CD8-positive, alpha-beta memory T cell (primary cell): ENCODE data around the gene ZRSR2. TPM values are rescaled to one million over a fixed set of nuclear protein-coding genes. Genes with fewer than 3 reads are reported as not detected.
A peak's percentile ranks its signal among the peaks of the same experiment; 100 is the strongest.
"Not testable (repeated sequence)": the region's sequence is repeated elsewhere in the genome, so short reads cannot be mapped to it uniquely, and the experiment has no call there.

Experiments
- CTCF ChIA-PET: fragments of 350-600 bp; sonication (Branson Sonifier 250); formaldehyde crosslinking; loops from one replicate; lab custom pipeline; 2021; ENCODE audit warnings: antibody characterized with exemption; lab: Charles Lee
- POLR2A ChIA-PET: fragments of 350-600 bp; sonication (Branson Sonifier 250); formaldehyde crosslinking; loops from one replicate; lab custom pipeline; 2021; ENCODE audit warnings: antibody characterized with exemption; lab: Charles Lee
- DNase-seq, 5 donors: peaks; one replicate each; pipeline versions ENCODE4 v3.0.0 to v3.0.0-alpha.2; 2020 to 2022; ENCODE audit warnings: mixed read lengths in 1 of 5
- H3K27ac ChIP-seq: one replicate; pipeline ENCODE4 v1.7.0; 2013; ENCODE audit warnings: low read depth, mild to moderate bottlenecking, low read length, moderate library complexity
- H3K27me3 ChIP-seq: 2 replicates; pipeline ENCODE4 v1.7.0; 2013; ENCODE audit warnings: low read length, mild to moderate bottlenecking; ENCODE audit not compliant: insufficient read depth, poor library complexity, severe bottlenecking
- H3K36me3 ChIP-seq: 2 replicates; pipeline ENCODE4 v1.7.0; 2013; ENCODE audit warnings: mild to moderate bottlenecking, low read length, moderate library complexity; ENCODE audit not compliant: insufficient read depth
- H3K4me1 ChIP-seq: 2 replicates; pipeline ENCODE4 v1.7.0; 2013; ENCODE audit warnings: mild to moderate bottlenecking, low read length, moderate library complexity; ENCODE audit not compliant: insufficient read depth
- H3K4me3 ChIP-seq: 2 replicates; pipeline ENCODE4 v1.7.0; 2013; ENCODE audit warnings: mild to moderate bottlenecking, low read length
- H3K9me3 ChIP-seq: 2 replicates; pipeline ENCODE4 v1.7.0; 2013; ENCODE audit warnings: mild to moderate bottlenecking, low read length
- H3K27ac Mint-ChIP-seq, 8 donors: one replicate each; pipeline ENCODE4 v1.8.0; 2020 to 2021; ENCODE audit warnings: mixed read lengths in 8 of 8, mild to moderate bottlenecking in 6 of 8, inconsistent platforms in 3 of 8, moderate library complexity in 3 of 8
- H3K27me3 Mint-ChIP-seq, 2 donors: one replicate each; pipeline ENCODE4 v1.8.0; 2020 to 2021; ENCODE audit warnings: mixed read lengths in 2 of 2, mild to moderate bottlenecking in 1 of 2, moderate library complexity in 1 of 2
- H3K36me3 Mint-ChIP-seq, 3 donors: one replicate each; pipeline ENCODE4 v1.8.0; 2020 to 2021; ENCODE audit warnings: mixed read lengths in 3 of 3, inconsistent platforms in 1 of 3, mild to moderate bottlenecking in 1 of 3
- H3K4me1 Mint-ChIP-seq, 3 donors: one replicate each; pipeline ENCODE4 v1.8.0; 2020 to 2021; ENCODE audit warnings: mixed read lengths in 3 of 3, inconsistent platforms in 1 of 3, mild to moderate bottlenecking in 1 of 3
- H3K4me3 Mint-ChIP-seq, 7 donors: one replicate each; pipeline ENCODE4 v1.8.0; 2020 to 2021; ENCODE audit warnings: mixed read lengths in 7 of 7, mild to moderate bottlenecking in 6 of 7, moderate library complexity in 4 of 7, inconsistent platforms in 2 of 7
- H3K9me3 Mint-ChIP-seq, 5 donors: one replicate each; pipeline ENCODE4 v1.8.0; 2020 to 2022; ENCODE audit warnings: mixed read lengths in 5 of 5, mild to moderate bottlenecking in 3 of 5, moderate library complexity in 2 of 5, inconsistent platforms in 1 of 5
- polyA plus RNA-seq: library from polyadenylated mRNA; unstranded; fragments of 300-500 nt; fragmentation: Illumina TruSeq; gene quantifications from one replicate; pipeline ENCODE4 v1.2.3, GENCODE V29; 2021
- total RNA-seq, 2 experiments: library from RNA; stranded (reverse); gene quantifications; one replicate each; pipeline ENCODE4 v1.2.3, GENCODE V29; 2021

The ZRSR2 gene
- total RNA-seq (10 to 100 TPM; 12.0 to 12.4 TPM), polyA plus RNA-seq (36.8 TPM)

DNA sequence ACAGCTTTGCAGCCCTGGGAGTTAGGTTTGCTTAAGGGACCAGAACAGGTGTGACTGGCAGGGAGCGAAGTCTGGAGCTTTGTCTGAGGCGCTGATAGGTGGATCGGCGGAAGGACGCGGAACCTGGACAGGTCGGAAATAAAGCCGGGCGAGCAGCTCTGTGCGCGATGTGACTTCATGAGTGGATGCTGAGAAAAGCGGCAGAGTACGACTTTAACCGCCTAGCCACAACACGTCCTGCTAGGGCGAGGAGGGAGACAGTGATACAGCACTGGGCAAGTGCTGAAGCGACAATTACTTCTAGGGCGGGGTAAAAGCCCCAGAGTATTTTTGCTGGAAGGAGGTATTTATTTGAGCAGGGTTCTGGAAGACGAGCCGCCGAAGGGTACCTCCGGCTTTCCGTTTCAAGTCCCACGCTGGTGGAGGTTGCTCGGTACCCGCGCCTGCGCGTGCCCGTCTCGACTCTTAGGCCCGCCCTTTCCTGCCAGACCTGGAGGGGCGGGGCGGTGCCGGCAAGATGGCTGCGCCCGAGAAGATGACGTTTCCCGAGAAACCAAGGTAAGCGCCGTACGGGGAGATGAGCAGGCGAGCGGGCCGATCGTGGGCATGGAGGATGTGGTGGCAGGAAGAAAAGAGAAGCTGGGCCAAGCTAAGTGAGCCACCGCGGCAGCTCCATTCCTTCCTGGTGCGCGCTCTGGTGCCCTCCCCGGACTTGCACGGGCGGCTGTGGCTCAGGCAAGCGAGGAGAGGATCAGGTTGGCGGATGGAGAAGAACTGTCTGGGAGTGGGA lies at the start of gene ZRSR2:
TSS of gene ZRSR2 (plus strand) at position 506 of the 790 bp plus-strand sequence. CDS start at position 518, 12 bp downstream.
- Histone ChIP-seq H3K36me3 (peaks cover 5% of the 10 kb centered on the region), H3K27ac (peak within 1 kb of the TSS; percentile 94), H3K9me3 (no peaks in the 10 kb centered on the region), H3K4me3 (peak within 1 kb of the TSS; percentile 76), H3K27me3 (no peaks in the 10 kb centered on the region), H3K4me1 (peaks cover 10% of the 10 kb centered on the region)
- Mint-ChIP-seq H3K27ac (no peak within 1 kb of the TSS), H3K9me3 (no peaks in the 10 kb centered on the region), H3K4me3 (no peak within 1 kb of the TSS), H3K4me1 (peaks cover 23 to 32% (median 27%) of the 10 kb centered on the region in 3 donors), H3K36me3 (peaks cover 0 to 26% (median 9%) of the 10 kb centered on the region in 3 donors), H3K27me3 (no peaks in the 10 kb centered on the region)
- peak; percentile 78 to 94 (median 91) for DNase-seq
- ChIA-PET POLR2A (interaction anchor here (0.9 to 2.2 kb wide), 5 partner anchors 8 to 115 kb away, joined by 3 to 12 read pairs (median 5); partner anchors contain the start of genes AP1S2 and CA5B), CTCF (interaction anchor here (1.1 to 2.2 kb wide), 7 partner anchors 26 to 115 kb away, joined by 3 to 7 read pairs (median 3); partner anchors contain the start of gene CA5B)

- no peak for DNase-seq
- Histone ChIP-seq H3K4me3 (no peak overlapping the region), H3K9me3 (no peaks in the 10 kb centered on the region), H3K4me1 (peaks cover 37% of the 10 kb centered on the region), H3K27me3 (no peaks in the 10 kb centered on the region), H3K36me3 (no peaks in the 10 kb centered on the region), H3K27ac (no peak overlapping the region)
- Mint-ChIP-seq H3K4me3 (peak overlapping the region in 3 of 7 donors; percentile 4 to 76 (median 46)), H3K4me1 (peaks cover 85 to 91% (median 91%) of the 10 kb centered on the region in 3 donors), H3K27ac (peak overlapping the region in 7 of 8 donors; percentile 23 to 74 (median 41)), H3K36me3 (peaks cover 26 to 56% (median 37%) of the 10 kb centered on the region in 3 donors), H3K27me3 (no peaks in the 10 kb centered on the region), H3K9me3 (no peaks in the 10 kb centered on the region)
- POLR2A ChIA-PET, result no interaction called here
- CTCF ChIA-PET, result no interaction called here
Measured at GRCh38 chrX:15744181-15744867, 46.0 kb upstream of the ZRSR2 start.

DNA sequence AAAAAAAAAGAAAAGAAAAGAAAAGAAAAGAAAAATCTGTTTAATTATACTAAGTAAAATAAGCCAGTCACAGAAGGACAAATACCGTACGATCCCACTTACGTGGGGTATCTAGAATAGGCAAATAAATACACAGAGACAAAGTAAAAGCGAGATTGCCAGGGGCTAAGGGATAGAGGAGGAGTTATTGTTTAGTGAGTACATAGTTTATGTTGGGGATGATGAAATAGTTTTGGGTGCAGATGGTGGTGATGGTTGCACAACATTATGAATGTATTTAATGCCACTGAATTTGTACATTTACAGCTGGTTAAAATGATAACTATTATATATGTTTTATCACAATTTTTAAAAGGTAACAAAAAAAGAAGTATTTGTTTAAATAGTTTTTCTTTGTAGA lies 45.1 kb upstream of the ZRSR2 start:
- Histone ChIP-seq H3K4me3 (no peak overlapping the region), H3K27ac (no peak overlapping the region), H3K27me3 (no peaks in the 10 kb centered on the region), H3K36me3 (no peaks in the 10 kb centered on the region), H3K4me1 (peaks cover 38% of the 10 kb centered on the region), H3K9me3 (no peaks in the 10 kb centered on the region)
- peak overlapping the region in 3 of 8 donors; percentile 27 to 59 (median 31) for H3K27ac Mint-ChIP-seq
- DNase-seq, result no peak
- no peaks in the 10 kb centered on the region for H3K27me3 Mint-ChIP-seq
- POLR2A ChIA-PET, result no interaction called here
- H3K4me1 Mint-ChIP-seq, result peaks cover 85 to 91% (median 91%) of the 10 kb centered on the region in 3 donors
- CTCF ChIA-PET, result interaction anchor here (0.9 kb wide), 1 partner anchor 11 kb away, joined by 3 read pairs; no protein-coding TSS in a partner anchor
- peak overlapping the region in 2 of 7 donors; percentile 13 to 29 for H3K4me3 Mint-ChIP-seq
- H3K36me3 Mint-ChIP-seq, result peaks cover 26 to 57% (median 38%) of the 10 kb centered on the region in 3 donors
- H3K9me3 Mint-ChIP-seq, result no peaks in the 10 kb centered on the region

DNA sequence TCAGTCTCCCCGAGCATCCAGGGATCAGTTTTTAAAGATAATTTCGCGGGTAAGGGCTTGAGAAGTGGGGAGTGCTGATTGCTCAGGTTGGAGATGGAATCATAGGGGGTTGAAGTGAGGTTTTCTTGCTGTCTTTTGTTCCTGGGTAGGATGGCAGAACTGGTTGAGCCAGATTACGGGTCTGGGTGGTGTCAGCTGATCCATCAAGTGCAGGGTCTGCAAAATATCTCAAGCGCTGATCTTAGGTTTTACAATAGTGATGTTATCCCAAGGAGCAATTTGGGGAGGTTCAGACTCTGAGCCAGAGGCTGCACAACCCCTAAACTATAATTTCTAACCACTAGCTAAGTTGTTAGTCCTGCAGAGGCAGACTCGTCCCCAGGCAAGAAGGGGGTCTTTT lies 43.6 kb upstream of the ZRSR2 start:
- CTCF ChIA-PET, H3K27me3 Mint-ChIP-seq, H3K4me3 ChIP-seq, H3K9me3 ChIP-seq, H3K27me3 ChIP-seq, H3K36me3 ChIP-seq, DNase-seq, POLR2A ChIA-PET, H3K9me3 Mint-ChIP-seq, H3K27ac ChIP-seq: not testable (repeated sequence)
- Mint-ChIP-seq H3K27ac (peak overlapping the region in 7 of 8 donors; percentile 3 to 93 (median 45)), H3K4me1 (peaks cover 91 to 97% (median 95%) of the 10 kb centered on the region in 3 donors), H3K36me3 (peaks cover 27 to 57% (median 38%) of the 10 kb centered on the region in 3 donors), H3K4me3 (peak overlapping the region in 3 of 7 donors; percentile 13 to 62 (median 16))
- H3K4me1 ChIP-seq, result peaks cover 45% of the 10 kb centered on the region

- CTCF ChIA-PET, result interaction anchor here (6.1 kb wide), 1 partner anchor 8 kb away, joined by 31 read pairs; the partner anchor contains the start of gene CA5B
Measured at GRCh38 chrX:15747626-15748173, 42.6 kb upstream of the ZRSR2 start.

DNA sequence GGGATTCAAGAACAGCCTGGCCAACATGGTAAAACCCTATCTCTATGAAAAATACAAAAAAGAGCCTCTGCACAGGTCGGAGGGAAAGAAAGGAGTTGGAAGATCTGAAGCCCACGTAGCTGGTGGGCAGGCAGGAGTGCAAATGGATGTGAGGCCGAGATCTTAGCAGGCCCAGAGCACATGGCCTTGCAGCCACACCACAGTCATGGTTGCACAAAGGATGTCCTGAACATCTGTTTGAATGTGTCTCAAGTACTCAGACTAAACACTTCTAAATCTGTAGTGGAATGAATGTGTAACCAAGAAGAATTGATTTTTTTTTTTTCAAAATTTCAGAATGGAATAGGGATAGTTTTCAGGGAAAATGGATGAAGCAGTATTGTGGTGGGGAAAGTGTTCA lies 41.4 kb upstream of the ZRSR2 start:
- H3K4me1 ChIP-seq, result peaks cover 57% of the 10 kb centered on the region
- no peak for DNase-seq
- Mint-ChIP-seq H3K36me3 (peaks cover 17 to 45% (median 30%) of the 10 kb centered on the region in 3 donors), H3K9me3 (no peaks in the 10 kb centered on the region), H3K27ac (peak overlapping the region; percentile 92 to 100 (median 97)), H3K4me3 (peak overlapping the region in 6 of 7 donors; percentile 55 to 84 (median 69)), H3K4me1 (peaks cover 89 to 97% (median 94%) of the 10 kb centered on the region in 3 donors), H3K27me3 (no peaks in the 10 kb centered on the region)
- H3K36me3 ChIP-seq, result no peaks in the 10 kb centered on the region
- no peaks in the 10 kb centered on the region for H3K27me3 ChIP-seq
- no peak overlapping the region for H3K4me3 ChIP-seq
- ChIA-PET POLR2A (interaction anchor here (4.4 kb wide), 1 partner anchor 10 kb away, joined by 62 read pairs; the partner anchor contains the start of gene CA5B), CTCF (interaction anchor here (1.6 to 6.1 kb wide), 2 partner anchors 10 kb away, joined by 9 to 31 read pairs; partner anchors contain the start of gene CA5B)
- no peak overlapping the region for H3K27ac ChIP-seq
- H3K9me3 ChIP-seq, result no peaks in the 10 kb centered on the region

More at GRCh38 chrX:15747626-15748173, 42.6 kb upstream of the ZRSR2 start:
- POLR2A ChIA-PET, result interaction anchor here (1.0 kb wide), 1 partner anchor 34 kb away, joined by 6 read pairs; no protein-coding TSS in a partner anchor
- Mint-ChIP-seq H3K9me3 (no peaks in the 10 kb centered on the region), H3K27ac (peak overlapping the region; percentile 53 to 97 (median 82)), H3K27me3 (no peaks in the 10 kb centered on the region), H3K4me3 (peak overlapping the region in 2 of 7 donors; percentile 1 to 61), H3K36me3 (peaks cover 23 to 52% (median 33%) of the 10 kb centered on the region in 3 donors), H3K4me1 (peaks cover 91 to 97% (median 95%) of the 10 kb centered on the region in 3 donors)
- H3K27me3 ChIP-seq, result no peaks in the 10 kb centered on the region
- no peaks in the 10 kb centered on the region for H3K9me3 ChIP-seq
- H3K4me1 ChIP-seq, result peaks cover 51% of the 10 kb centered on the region
- no peak for DNase-seq
- H3K36me3 ChIP-seq, result no peaks in the 10 kb centered on the region
- H3K27ac ChIP-seq, result no peak overlapping the region
- H3K4me3 ChIP-seq, result no peak overlapping the region
